ENCODE data around the gene CARF. TPM values are rescaled to one million over a fixed set of nuclear protein-coding genes. Genes with fewer than 3 reads are reported as not detected.
A peak's percentile ranks its signal among the peaks of the same experiment; 100 is the strongest.

Gene CARF
- total and polyA plus RNA-seq, 2 of the 13 experiments (the other 11 are each of a cell fraction or from before 2014, with no cell fraction given): 3.0 to 5.4 TPM

DNA sequence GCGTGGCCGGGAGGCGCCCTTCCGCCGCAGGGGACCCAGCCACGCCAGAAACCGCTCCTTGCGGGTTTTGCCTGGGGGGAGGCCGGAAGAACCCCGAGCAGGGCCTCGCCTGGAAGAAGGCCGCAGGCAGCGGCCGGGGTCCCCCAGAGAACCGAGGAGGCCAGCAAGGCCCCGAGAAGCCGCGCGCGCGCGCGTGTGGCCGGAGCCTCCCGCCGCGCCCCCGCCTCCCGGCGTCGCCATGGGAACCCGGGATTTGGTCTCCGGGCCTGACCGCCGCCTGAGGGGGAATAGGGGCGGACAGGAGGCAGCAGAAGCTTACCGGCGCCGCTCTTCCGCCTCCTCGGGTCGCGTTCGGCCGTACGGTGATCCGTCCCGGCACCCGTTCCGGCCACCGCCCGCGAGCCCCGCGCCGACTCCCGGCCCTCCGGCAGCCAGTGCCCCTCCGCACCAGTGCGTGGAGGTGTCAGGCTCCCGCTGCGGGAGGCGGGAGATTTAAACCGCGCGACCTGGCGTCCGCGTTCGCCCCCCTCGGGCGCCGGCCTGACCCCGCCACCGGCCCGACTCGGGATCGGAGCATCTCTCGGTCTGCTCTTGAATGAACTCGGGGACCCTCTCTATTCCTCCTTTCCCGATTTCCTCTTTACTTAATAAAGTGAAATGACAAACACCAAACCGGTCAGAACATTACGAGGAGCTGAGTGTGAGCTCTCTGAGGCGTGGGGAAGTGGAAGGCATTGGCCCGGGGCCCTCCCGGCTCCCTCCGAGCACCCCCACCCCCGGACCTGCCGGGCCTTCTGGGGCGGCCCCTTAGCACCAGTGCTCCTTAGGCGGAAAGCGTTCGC is 40.6 kb upstream of the CARF start, which contains the start of gene ICA1L (continued):
- TF ChIP-seq, protein P1, sequence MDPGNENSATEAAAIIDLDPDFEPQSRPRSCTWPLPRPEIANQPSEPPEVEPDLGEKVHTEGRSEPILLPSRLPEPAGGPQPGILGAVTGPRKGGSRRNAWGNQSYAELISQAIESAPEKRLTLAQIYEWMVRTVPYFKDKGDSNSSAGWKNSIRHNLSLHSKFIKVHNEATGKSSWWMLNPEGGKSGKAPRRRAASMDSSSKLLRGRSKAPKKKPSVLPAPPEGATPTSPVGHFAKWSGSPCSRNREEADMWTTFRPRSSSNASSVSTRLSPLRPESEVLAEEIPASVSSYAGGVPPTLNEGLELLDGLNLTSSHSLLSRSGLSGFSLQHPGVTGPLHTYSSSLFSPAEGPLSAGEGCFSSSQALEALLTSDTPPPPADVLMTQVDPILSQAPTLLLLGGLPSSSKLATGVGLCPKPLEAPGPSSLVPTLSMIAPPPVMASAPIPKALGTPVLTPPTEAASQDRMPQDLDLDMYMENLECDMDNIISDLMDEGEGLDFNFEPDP (CRISPR knock-in tag; conservative IDR thresholded peaks at IDR 0.05): no peak
- TF ChIP-seq MAFK (conservative IDR thresholded peaks at IDR 0.05 in 1 of 2, IDR thresholded peaks at IDR 0.05 in 1 of 2; ENCODE audit: low read length in 2 of 2) (no peak), TOPORS (CRISPR knock-in tag; IDR thresholded peaks at IDR 0.05) (no peak), ZNF264 (CRISPR knock-in tag; IDR thresholded peaks at IDR 0.05) (no peak), ZNF543 (CRISPR knock-in tag; IDR thresholded peaks at IDR 0.05) (peak; percentile 73; the same call in 1 of the 2 replicates), HOXA7 (CRISPR knock-in tag; IDR thresholded peaks at IDR 0.05) (no peak; the same call in 1 of the 2 replicates), SKI (IDR thresholded peaks at IDR 0.05; ENCODE audit: partially characterized antibody) (peak; percentile 13), NPAS2 (CRISPR knock-in tag; IDR thresholded peaks at IDR 0.05; ENCODE audit: borderline replicate concordance) (no peak), ASH2L (IDR thresholded peaks at IDR 0.05; ENCODE audit: insufficient read length, low read depth, low read length) (peak; percentile 88), ZNF337 (CRISPR knock-in tag; IDR thresholded peaks at IDR 0.05; ENCODE audit: borderline replicate concordance, low read depth) (no peak), FOXM1 (CRISPR knock-in tag; IDR thresholded peaks at IDR 0.05) (peak; percentile 30; the same call in 1 of the 2 replicates), FOXC1 (CRISPR knock-in tag; IDR thresholded peaks at IDR 0.05; ENCODE audit: borderline replicate concordance) (peak; percentile 18; the same call in 1 of the 2 replicates), ZNF605 (CRISPR knock-in tag; IDR thresholded peaks at IDR 0.05) (no peak), KLF12 (CRISPR knock-in tag; IDR thresholded peaks at IDR 0.05; ENCODE audit: borderline replicate concordance) (0 out of 2 replicates have a peak, but pooled peaks have one; percentile 72), SPEN (CRISPR knock-in tag; IDR thresholded peaks at IDR 0.05; ENCODE audit: low read depth) (no peak; the same call in 1 of the 2 replicates), REXO4 (CRISPR knock-in tag; IDR thresholded peaks at IDR 0.05; ENCODE audit: borderline replicate concordance) (no peak)
- TF ChIP-seq, protein P2, sequence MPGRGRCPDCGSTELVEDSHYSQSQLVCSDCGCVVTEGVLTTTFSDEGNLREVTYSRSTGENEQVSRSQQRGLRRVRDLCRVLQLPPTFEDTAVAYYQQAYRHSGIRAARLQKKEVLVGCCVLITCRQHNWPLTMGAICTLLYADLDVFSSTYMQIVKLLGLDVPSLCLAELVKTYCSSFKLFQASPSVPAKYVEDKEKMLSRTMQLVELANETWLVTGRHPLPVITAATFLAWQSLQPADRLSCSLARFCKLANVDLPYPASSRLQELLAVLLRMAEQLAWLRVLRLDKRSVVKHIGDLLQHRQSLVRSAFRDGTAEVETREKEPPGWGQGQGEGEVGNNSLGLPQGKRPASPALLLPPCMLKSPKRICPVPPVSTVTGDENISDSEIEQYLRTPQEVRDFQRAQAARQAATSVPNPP (CRISPR knock-in tag; IDR thresholded peaks at IDR 0.05): no peak
- TF ChIP-seq, protein P3, sequence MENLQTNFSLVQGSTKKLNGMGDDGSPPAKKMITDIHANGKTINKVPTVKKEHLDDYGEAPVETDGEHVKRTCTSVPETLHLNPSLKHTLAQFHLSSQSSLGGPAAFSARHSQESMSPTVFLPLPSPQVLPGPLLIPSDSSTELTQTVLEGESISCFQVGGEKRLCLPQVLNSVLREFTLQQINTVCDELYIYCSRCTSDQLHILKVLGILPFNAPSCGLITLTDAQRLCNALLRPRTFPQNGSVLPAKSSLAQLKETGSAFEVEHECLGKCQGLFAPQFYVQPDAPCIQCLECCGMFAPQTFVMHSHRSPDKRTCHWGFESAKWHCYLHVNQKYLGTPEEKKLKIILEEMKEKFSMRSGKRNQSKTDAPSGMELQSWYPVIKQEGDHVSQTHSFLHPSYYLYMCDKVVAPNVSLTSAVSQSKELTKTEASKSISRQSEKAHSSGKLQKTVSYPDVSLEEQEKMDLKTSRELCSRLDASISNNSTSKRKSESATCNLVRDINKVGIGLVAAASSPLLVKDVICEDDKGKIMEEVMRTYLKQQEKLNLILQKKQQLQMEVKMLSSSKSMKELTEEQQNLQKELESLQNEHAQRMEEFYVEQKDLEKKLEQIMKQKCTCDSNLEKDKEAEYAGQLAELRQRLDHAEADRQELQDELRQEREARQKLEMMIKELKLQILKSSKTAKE (CRISPR knock-in tag; IDR thresholded peaks at IDR 0.05; ENCODE audit: borderline replicate concordance): no peak
- TF ChIP-seq, protein P4, sequence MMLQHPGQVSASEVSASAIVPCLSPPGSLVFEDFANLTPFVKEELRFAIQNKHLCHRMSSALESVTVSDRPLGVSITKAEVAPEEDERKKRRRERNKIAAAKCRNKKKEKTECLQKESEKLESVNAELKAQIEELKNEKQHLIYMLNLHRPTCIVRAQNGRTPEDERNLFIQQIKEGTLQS (CRISPR knock-in tag; IDR thresholded peaks at IDR 0.05): no peak
- TF ChIP-seq, protein P5, sequence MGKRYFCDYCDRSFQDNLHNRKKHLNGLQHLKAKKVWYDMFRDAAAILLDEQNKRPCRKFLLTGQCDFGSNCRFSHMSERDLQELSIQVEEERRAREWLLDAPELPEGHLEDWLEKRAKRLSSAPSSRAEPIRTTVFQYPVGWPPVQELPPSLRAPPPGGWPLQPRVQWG (CRISPR knock-in tag; IDR thresholded peaks at IDR 0.05; ENCODE audit: borderline replicate concordance, low read depth): no peak
- TF ChIP-seq, protein P6, sequence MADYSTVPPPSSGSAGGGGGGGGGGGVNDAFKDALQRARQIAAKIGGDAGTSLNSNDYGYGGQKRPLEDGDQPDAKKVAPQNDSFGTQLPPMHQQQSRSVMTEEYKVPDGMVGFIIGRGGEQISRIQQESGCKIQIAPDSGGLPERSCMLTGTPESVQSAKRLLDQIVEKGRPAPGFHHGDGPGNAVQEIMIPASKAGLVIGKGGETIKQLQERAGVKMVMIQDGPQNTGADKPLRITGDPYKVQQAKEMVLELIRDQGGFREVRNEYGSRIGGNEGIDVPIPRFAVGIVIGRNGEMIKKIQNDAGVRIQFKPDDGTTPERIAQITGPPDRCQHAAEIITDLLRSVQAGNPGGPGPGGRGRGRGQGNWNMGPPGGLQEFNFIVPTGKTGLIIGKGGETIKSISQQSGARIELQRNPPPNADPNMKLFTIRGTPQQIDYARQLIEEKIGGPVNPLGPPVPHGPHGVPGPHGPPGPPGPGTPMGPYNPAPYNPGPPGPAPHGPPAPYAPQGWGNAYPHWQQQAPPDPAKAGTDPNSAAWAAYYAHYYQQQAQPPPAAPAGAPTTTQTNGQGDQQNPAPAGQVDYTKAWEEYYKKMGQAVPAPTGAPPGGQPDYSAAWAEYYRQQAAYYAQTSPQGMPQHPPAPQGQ (CRISPR knock-in tag; IDR thresholded peaks at IDR 0.05; ENCODE audit: borderline replicate concordance): no peak

Measured in HepG2 (cell line).